Measurements from ENCODE around the gene EMCN. TPM values are rescaled to one million over a fixed set of nuclear protein-coding genes. Genes with fewer than 3 reads are reported as not detected.

EMCN gene
- polyA plus RNA-seq, 3 donors = not detected

DNA sequence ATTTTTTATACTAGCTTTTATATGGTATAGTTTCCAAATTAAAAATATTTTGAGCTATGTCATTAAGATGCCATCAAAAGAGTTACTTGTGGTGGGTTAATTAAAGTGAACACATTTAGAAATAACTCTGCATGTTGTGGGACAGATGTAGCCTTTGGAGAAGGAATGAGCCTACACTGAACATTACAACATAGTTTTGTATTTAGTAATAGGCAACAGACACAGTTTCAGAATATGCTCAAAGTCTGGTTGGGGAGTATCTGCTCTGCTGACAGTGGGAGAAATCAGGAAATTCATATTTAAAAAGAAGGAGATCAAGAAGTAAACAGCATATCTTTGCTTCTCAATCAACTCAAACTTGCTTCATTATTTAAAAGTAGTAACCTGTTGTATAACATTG, 23.7 kb downstream of the EMCN start:
- intact Hi-C loops (cut with micrococcal nuclease) = no loop called here
- no peak overlapping the region for H2AFZ ChIP-seq (ENCODE audit: insufficient read depth, low read depth, low read length, poor library complexity, severe bottlenecking)
- H3K4me1 Mint-ChIP-seq = no peaks in the 10 kb centered on the region

GRCh38 chr4:100493756-100494155, 24.1 kb downstream of the EMCN start:
- peaks cover 8 to 10% of the 10 kb centered on the region in 2 donors for H3K9me3 ChIP-seq (replicated peaks in 1 of 2; ENCODE audit: control insufficient read depth in 1 of 2, insufficient read depth in 1 of 2, low read length in 2 of 2)
- no peak overlapping the region for H3K4me2 ChIP-seq (replicated peaks; ENCODE audit: extremely low read depth, low read length, poor library complexity, severe bottlenecking)
- H4K20me1 ChIP-seq (ENCODE audit: insufficient read depth, low read length) = no peaks in the 10 kb centered on the region
- no peaks in the 10 kb centered on the region for H3K27me3 Mint-ChIP-seq (ENCODE audit: low read depth in 3 of 3)
- no peaks in the 10 kb centered on the region for H3K27me3 ChIP-seq (ENCODE audit: control insufficient read depth in 2 of 2, insufficient read depth in 2 of 2, low read length in 2 of 2)
- no peaks in the 10 kb centered on the region for H3K36me3 Mint-ChIP-seq
- no peaks in the 10 kb centered on the region for H3K36me3 ChIP-seq (replicated peaks in 1 of 2; ENCODE audit: control insufficient read depth in 1 of 2, insufficient read depth in 2 of 2, low read length in 2 of 2)
- DNase-seq = no peak
- no peak overlapping the region for H2AFZ ChIP-seq (ENCODE audit: insufficient read depth, low read depth, low read length, poor library complexity, severe bottlenecking)
- H3K27ac Mint-ChIP-seq = no peak overlapping the region
- no peaks in the 10 kb centered on the region for H3K4me1 ChIP-seq (ENCODE audit: control insufficient read depth in 1 of 2, insufficient read depth in 2 of 2, low read length in 2 of 2)
- no peaks in the 10 kb centered on the region for H3K4me1 Mint-ChIP-seq
- H3K4me3 ChIP-seq (replicated peaks in 1 of 3; ENCODE audit: low read depth in 2 of 3, low read length in 3 of 3) = no peak overlapping the region
- no peak overlapping the region for H3K27ac ChIP-seq (ENCODE audit: low read depth in 1 of 2, low read length in 2 of 2)
- TF ChIP-seq CTCF (IDR thresholded peaks at IDR 0.05) = no peak
- intact Hi-C loops (cut with micrococcal nuclease) = no loop called here
- no peak overlapping the region for H3K9ac ChIP-seq (ENCODE audit: insufficient read depth, low read length, poor library complexity, severe bottlenecking)
- no peak overlapping the region for H3K4me3 Mint-ChIP-seq
- no peaks in the 10 kb centered on the region for H3K79me2 ChIP-seq (ENCODE audit: insufficient read depth, low read length)
- peaks cover 0 to 11% (median 4%) of the 10 kb centered on the region in 7 donors for H3K9me3 Mint-ChIP-seq

More for the DNA sequence above, 23.7 kb downstream of the EMCN start:
- no peak for TF ChIP-seq CTCF (IDR thresholded peaks at IDR 0.05)
- no peaks in the 10 kb centered on the region for H3K79me2 ChIP-seq (ENCODE audit: insufficient read depth, low read length)
- H3K27ac ChIP-seq (ENCODE audit: low read depth in 1 of 2, low read length in 2 of 2) = no peak overlapping the region
- H3K4me2 ChIP-seq (replicated peaks; ENCODE audit: extremely low read depth, low read length, poor library complexity, severe bottlenecking) = no peak overlapping the region
- peaks cover 8 to 10% of the 10 kb centered on the region in 2 donors for H3K9me3 ChIP-seq (replicated peaks in 1 of 2; ENCODE audit: control insufficient read depth in 1 of 2, insufficient read depth in 1 of 2, low read length in 2 of 2)
- no peaks in the 10 kb centered on the region for H3K27me3 ChIP-seq (ENCODE audit: control insufficient read depth in 2 of 2, insufficient read depth in 2 of 2, low read length in 2 of 2)
- no peak overlapping the region for H3K9ac ChIP-seq (ENCODE audit: insufficient read depth, low read length, poor library complexity, severe bottlenecking)
- H3K4me3 ChIP-seq (replicated peaks in 1 of 3; ENCODE audit: low read depth in 2 of 3, low read length in 3 of 3) = no peak overlapping the region
- DNase-seq = no peak
- Mint-ChIP-seq H3K4me3 (no peak overlapping the region), H3K9me3 (peaks cover 0 to 11% (median 4%) of the 10 kb centered on the region in 7 donors), H3K27me3 (ENCODE audit: low read depth in 3 of 3) (no peaks in the 10 kb centered on the region), H3K27ac (no peak overlapping the region), H3K36me3 (no peaks in the 10 kb centered on the region)
- no peaks in the 10 kb centered on the region for H3K4me1 ChIP-seq (ENCODE audit: control insufficient read depth in 1 of 2, insufficient read depth in 2 of 2, low read length in 2 of 2)
- no peaks in the 10 kb centered on the region for H4K20me1 ChIP-seq (ENCODE audit: insufficient read depth, low read length)
- no peaks in the 10 kb centered on the region for H3K36me3 ChIP-seq (replicated peaks in 1 of 2; ENCODE audit: control insufficient read depth in 1 of 2, insufficient read depth in 2 of 2, low read length in 2 of 2)

Data from CD14-positive monocyte (primary cell).